ENCODE measurements around the gene TMEM63B.

- TF ChIP-seq EZH2 (IDR thresholded peaks at IDR 0.05; ENCODE audit: insufficient read depth, poor library complexity, severe bottlenecking): no peak
- no peak for TF ChIP-seq EZH2phosphoT487 (IDR thresholded peaks at IDR 0.05; ENCODE audit: insufficient read depth, low read depth)
Observed at GRCh38 chr6:44086931-44087574, 40.3 kb upstream of the TMEM63B start.
